GM13977 (cell line): ENCODE data around the gene NT5C1B.

Source experiments
- DNase-seq: peaks from one replicate; pipeline ENCODE4 v3.0.0; 2012; ENCODE audit warnings: low spot score
- CTCF ChIP-seq: IDR thresholded peaks from 2 replicates; pipeline ENCODE4 v1.5.1; 2012; ENCODE audit warnings: mild to moderate bottlenecking, control low read depth; ENCODE audit not compliant: insufficient read depth; ENCODE audit errors: extremely low read depth, missing control alignments
- in situ Hi-C: fragments of 300-500 bp; cut with MboI; formaldehyde crosslinking; loops from one replicate; pipeline ENCODE4 v1.12.0; 2022; ENCODE audit warnings: low sequenced_read_pairs, low pct_unique_long_range_greater_than_20kb, mixed read lengths, inconsistent platforms; ENCODE audit not compliant: unreplicated experiment

Gene NT5C1B

GRCh38 chr2:18540872-18541271, 48.5 kb downstream of the NT5C1B start:
- no peak for DNase-seq
- no peak for TF ChIP-seq CTCF
- in situ Hi-C loops = no loop called here

- TF ChIP-seq CTCF = no peak
- in situ Hi-C loops = no loop called here
- DNase-seq = no peak
Observed at GRCh38 chr2:18536697-18537096, 52.7 kb downstream of the NT5C1B start.

GRCh38 chr2:18536100-18536499, 53.3 kb downstream of the NT5C1B start:
- in situ Hi-C loops = no loop called here
- no peak for TF ChIP-seq CTCF
- DNase-seq = no peak

GRCh38 chr2:18531194-18531593, 58.2 kb downstream of the NT5C1B start:
- DNase-seq = no peak
- TF ChIP-seq CTCF = no peak
- in situ Hi-C loops = no loop called here

- no peak for TF ChIP-seq CTCF
- in situ Hi-C loops = no loop called here
- DNase-seq = no peak
Observed at GRCh38 chr2:18527822-18528221, 61.5 kb downstream of the NT5C1B start.

GRCh38 chr2:18527326-18527725, 62.0 kb downstream of the NT5C1B start:
- no peak for TF ChIP-seq CTCF
- in situ Hi-C loops = no loop called here
- no peak for DNase-seq

GRCh38 chr2:18526429-18526828, 62.9 kb downstream of the NT5C1B start:
- no peak for TF ChIP-seq CTCF
- in situ Hi-C loops = no loop called here

More at GRCh38 chr2:18526429-18526828, 62.9 kb downstream of the NT5C1B start:
- no peak for DNase-seq
